Uterus (tissue), 2 donors: ENCODE results near the gene SLC9A5.

Source experiments
- POLR2A ChIP-seq, 2 donors: fragments of 450-650 bp; IDR thresholded peaks; one replicate each; pipeline ENCODE4 v1.6.1; 2016; ENCODE audit warnings: antibody characterized with exemption in 2 of 2, mild to moderate bottlenecking in 1 of 2, moderate library complexity in 1 of 2
- TF ChIP-seq, protein P1 (sequence below), 4 experiments: fragments of 200-600 bp in 2 of 4; fragments of 450-650 bp in 2 of 4; sonication (generic) in 2 of 4; IDR thresholded peaks; one replicate each; pipeline ENCODE4 v1.5.1; 2016 to 2019; ENCODE audit warnings: antibody characterized with exemption in 4 of 4, mild to moderate bottlenecking in 2 of 4, moderate library complexity in 1 of 4

GRCh38 chr16:67259705-67260104 lies 10.9 kb downstream of the SLC9A5 start:
- TF ChIP-seq, protein P1, sequence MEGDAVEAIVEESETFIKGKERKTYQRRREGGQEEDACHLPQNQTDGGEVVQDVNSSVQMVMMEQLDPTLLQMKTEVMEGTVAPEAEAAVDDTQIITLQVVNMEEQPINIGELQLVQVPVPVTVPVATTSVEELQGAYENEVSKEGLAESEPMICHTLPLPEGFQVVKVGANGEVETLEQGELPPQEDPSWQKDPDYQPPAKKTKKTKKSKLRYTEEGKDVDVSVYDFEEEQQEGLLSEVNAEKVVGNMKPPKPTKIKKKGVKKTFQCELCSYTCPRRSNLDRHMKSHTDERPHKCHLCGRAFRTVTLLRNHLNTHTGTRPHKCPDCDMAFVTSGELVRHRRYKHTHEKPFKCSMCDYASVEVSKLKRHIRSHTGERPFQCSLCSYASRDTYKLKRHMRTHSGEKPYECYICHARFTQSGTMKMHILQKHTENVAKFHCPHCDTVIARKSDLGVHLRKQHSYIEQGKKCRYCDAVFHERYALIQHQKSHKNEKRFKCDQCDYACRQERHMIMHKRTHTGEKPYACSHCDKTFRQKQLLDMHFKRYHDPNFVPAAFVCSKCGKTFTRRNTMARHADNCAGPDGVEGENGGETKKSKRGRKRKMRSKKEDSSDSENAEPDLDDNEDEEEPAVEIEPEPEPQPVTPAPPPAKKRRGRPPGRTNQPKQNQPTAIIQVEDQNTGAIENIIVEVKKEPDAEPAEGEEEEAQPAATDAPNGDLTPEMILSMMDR (IDR thresholded peaks at IDR 0.05): no peak
- TF ChIP-seq POLR2A (IDR thresholded peaks at IDR 0.05): no peak
